Measurements from ENCODE around the gene GMCL2.
"Not testable (repeated sequence)": the region's sequence is repeated elsewhere in the genome, so short reads cannot be mapped to it uniquely, and the experiment has no call there.

The GMCL2 gene

GRCh38 chr5:178187014-178187413 is at the start of gene GMCL2:
Gene GMCL2 (minus strand): TSS chr5:178187371. CDS start chr5:178187299, 72 bp downstream.
- FAIRE-seq, result no peak

- FAIRE-seq, result no peak
Measured at GRCh38 chr5:178236679-178237078, 49.5 kb upstream of the GMCL2 start.

- no peak for FAIRE-seq
Measured at GRCh38 chr5:178236126-178236525, 49.0 kb upstream of the GMCL2 start.

GRCh38 chr5:178235588-178235974 is 48.4 kb upstream of the GMCL2 start:
- no peak for FAIRE-seq

GRCh38 chr5:178234750-178235587 is 47.8 kb upstream of the GMCL2 start:
- no peak for FAIRE-seq

- no peak for FAIRE-seq
Measured at GRCh38 chr5:178234121-178234749, 47.1 kb upstream of the GMCL2 start.

GRCh38 chr5:178232920-178233429 is 45.8 kb upstream of the GMCL2 start:
- no peak for FAIRE-seq

- FAIRE-seq, result no peak
Measured at GRCh38 chr5:178232124-178232919, 45.2 kb upstream of the GMCL2 start, which contains the start of gene PHYKPL. Gene PHYKPL (minus strand): TSS chr5:178232802. CDS start chr5:178232550, 252 bp downstream.

GRCh38 chr5:178231539-178232123 is 44.5 kb upstream of the GMCL2 start:
- FAIRE-seq, result no peak

GRCh38 chr5:178230879-178231538 is 43.8 kb upstream of the GMCL2 start:
- no peak for FAIRE-seq

GRCh38 chr5:178229861-178230260 is 42.7 kb upstream of the GMCL2 start:
- no peak for FAIRE-seq

- not testable (repeated sequence) for FAIRE-seq
Measured at GRCh38 chr5:178229111-178229510, 41.9 kb upstream of the GMCL2 start.

- no peak for FAIRE-seq
Measured at GRCh38 chr5:178228609-178229008, 41.4 kb upstream of the GMCL2 start.

- no peak for FAIRE-seq
Measured at GRCh38 chr5:178227929-178228328, 40.8 kb upstream of the GMCL2 start.

GRCh38 chr5:178227138-178227659 is 40.0 kb upstream of the GMCL2 start:
- no peak for FAIRE-seq

- FAIRE-seq, result no peak
Measured at GRCh38 chr5:178225174-178225573, 38.0 kb upstream of the GMCL2 start.

- FAIRE-seq, result no peak
Measured at GRCh38 chr5:178224403-178224802, 37.2 kb upstream of the GMCL2 start.

GRCh38 chr5:178223828-178224335 is 36.7 kb upstream of the GMCL2 start:
- FAIRE-seq, result no peak

- FAIRE-seq, result no peak
Measured at GRCh38 chr5:178223196-178223773, 36.1 kb upstream of the GMCL2 start.

GRCh38 chr5:178222292-178222691 is 35.1 kb upstream of the GMCL2 start:
- FAIRE-seq, result no peak

- no peak for FAIRE-seq
Measured at GRCh38 chr5:178221853-178222252, 34.7 kb upstream of the GMCL2 start.

Measured in A204.1 (cell line).